ENCODE data around the gene PLIN3. TPM values are rescaled to one million over a fixed set of nuclear protein-coding genes. Genes with fewer than 3 reads are reported as not detected.
"Not testable (repeated sequence)": the region's sequence is repeated elsewhere in the genome, so short reads cannot be mapped to it uniquely, and the experiment has no call there.

The PLIN3 gene
- total RNA-seq, 1 donor from 2014 or later = 6.8 TPM

DNA sequence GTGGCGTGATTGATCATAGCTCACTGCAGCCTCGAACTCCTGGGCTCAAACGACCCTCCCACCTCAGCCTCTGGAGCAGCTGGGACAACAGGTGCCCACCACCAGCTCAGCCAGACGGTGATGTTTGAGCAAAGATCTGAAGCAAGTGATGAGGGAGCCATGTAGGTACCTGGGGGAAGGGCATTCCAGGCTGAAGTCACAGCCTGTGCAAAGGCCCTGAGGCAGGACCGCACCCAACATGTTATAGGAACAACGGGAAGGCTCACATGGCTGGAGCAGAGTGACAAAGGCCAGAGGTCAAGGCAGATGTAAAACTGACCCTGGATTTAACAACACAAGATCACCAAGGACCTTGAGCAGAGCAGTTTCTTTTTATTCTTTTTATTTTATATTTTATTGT, 61.1 kb downstream of the PLIN3 start:
- no peak overlapping the region for H3K4me3 Mint-ChIP-seq (ENCODE audit: unreplicated experiment)
- no peaks in the 10 kb centered on the region for H3K27me3 Mint-ChIP-seq (ENCODE audit: unreplicated experiment)
- peaks cover 1% of the 10 kb centered on the region for H3K9me3 Mint-ChIP-seq (ENCODE audit: unreplicated experiment)
- H3K27ac Mint-ChIP-seq (ENCODE audit: unreplicated experiment) = no peak overlapping the region
- no peaks in the 10 kb centered on the region for H3K4me1 Mint-ChIP-seq (ENCODE audit: low read depth, unreplicated experiment)
- no peaks in the 10 kb centered on the region for H3K36me3 Mint-ChIP-seq (ENCODE audit: unreplicated experiment)
- DNase-seq = no peak
- TF ChIP-seq, protein P1, sequence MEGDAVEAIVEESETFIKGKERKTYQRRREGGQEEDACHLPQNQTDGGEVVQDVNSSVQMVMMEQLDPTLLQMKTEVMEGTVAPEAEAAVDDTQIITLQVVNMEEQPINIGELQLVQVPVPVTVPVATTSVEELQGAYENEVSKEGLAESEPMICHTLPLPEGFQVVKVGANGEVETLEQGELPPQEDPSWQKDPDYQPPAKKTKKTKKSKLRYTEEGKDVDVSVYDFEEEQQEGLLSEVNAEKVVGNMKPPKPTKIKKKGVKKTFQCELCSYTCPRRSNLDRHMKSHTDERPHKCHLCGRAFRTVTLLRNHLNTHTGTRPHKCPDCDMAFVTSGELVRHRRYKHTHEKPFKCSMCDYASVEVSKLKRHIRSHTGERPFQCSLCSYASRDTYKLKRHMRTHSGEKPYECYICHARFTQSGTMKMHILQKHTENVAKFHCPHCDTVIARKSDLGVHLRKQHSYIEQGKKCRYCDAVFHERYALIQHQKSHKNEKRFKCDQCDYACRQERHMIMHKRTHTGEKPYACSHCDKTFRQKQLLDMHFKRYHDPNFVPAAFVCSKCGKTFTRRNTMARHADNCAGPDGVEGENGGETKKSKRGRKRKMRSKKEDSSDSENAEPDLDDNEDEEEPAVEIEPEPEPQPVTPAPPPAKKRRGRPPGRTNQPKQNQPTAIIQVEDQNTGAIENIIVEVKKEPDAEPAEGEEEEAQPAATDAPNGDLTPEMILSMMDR (IDR thresholded peaks at IDR 0.05; ENCODE audit: partially characterized antibody, unreplicated experiment) = no peak

DNA sequence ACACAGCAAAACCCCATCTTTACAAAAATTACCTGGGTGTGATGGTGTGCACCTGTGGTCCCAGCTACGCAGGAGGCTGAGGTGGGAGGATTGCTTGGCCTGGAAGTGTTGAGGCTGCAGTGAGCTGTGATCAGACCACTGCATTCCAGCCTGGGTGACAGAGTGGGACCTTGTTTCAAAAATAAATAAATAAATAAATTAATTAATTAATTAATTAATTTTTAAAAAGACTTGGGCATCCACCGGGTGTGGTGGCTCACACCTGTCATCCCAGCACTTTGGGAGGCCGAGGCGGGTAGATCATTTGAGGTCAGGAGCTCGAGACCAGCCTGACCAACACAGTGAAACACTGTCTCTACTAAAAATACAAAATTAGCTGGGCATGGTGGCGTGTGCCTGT, 62.3 kb downstream of the PLIN3 start:
- not testable (repeated sequence) for H3K4me3 Mint-ChIP-seq (ENCODE audit: unreplicated experiment); H3K9me3 Mint-ChIP-seq (ENCODE audit: unreplicated experiment); H3K36me3 Mint-ChIP-seq (ENCODE audit: unreplicated experiment); H3K4me1 Mint-ChIP-seq (ENCODE audit: low read depth, unreplicated experiment); H3K27ac Mint-ChIP-seq (ENCODE audit: unreplicated experiment); DNase-seq; H3K27me3 Mint-ChIP-seq (ENCODE audit: unreplicated experiment)

DNA sequence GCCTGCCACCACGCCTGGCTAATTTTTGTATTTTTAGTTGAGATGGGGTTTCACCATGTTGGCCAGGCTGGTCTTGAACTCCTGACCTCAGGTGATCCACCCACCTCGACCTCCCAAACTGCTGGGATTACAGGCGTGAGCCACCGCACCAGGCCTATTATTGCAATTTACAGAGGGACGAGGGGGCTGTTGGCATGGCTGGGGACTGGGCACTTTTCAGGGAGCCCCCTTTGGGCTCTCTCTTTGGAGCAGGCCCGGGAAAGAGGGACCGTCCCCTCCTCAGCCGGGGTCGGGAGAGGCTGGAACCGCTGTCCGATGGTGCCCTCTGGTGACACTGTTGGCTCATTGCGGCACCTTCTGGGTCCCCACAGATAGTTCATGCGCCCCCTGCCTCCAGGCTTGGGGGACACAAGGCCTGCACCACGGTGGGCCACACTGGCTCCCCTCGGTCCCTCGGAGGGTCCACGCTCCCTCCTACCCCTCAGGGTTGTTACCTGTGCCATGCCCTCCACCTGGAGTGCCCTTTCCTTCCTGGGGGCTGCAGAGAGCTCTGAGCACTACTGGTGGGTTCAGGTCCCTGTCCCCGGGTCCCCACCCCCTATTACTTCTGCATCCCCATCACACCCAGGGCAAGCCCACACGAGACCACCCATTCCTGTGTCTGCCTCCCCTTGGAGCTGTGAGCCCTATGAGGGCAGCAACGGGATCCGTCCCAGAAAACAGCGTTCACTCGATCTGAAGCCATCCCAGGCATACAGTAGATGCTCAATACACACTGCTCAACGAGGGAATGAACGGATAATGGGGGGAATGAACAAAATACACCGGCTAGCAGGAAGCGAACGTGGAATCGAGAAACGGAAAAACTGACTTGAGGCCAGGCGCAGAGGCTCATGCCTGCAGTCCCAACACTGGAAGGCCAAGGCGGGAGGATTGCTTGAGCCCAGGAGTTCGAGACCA, 63.5 kb downstream of the PLIN3 start:
- H3K27me3 Mint-ChIP-seq (ENCODE audit: unreplicated experiment) = no peaks in the 10 kb centered on the region
- TF ChIP-seq, protein P1 (IDR thresholded peaks at IDR 0.05; ENCODE audit: partially characterized antibody, unreplicated experiment) = peak; percentile 72
- H3K4me1 Mint-ChIP-seq (ENCODE audit: low read depth, unreplicated experiment) = no peaks in the 10 kb centered on the region
- H3K9me3 Mint-ChIP-seq (ENCODE audit: unreplicated experiment) = no peaks in the 10 kb centered on the region
- peak; percentile 85 for DNase-seq
- no peak overlapping the region for H3K27ac Mint-ChIP-seq (ENCODE audit: unreplicated experiment)
- H3K36me3 Mint-ChIP-seq (ENCODE audit: unreplicated experiment) = no peaks in the 10 kb centered on the region
- no peak overlapping the region for H3K4me3 Mint-ChIP-seq (ENCODE audit: unreplicated experiment)

DNA sequence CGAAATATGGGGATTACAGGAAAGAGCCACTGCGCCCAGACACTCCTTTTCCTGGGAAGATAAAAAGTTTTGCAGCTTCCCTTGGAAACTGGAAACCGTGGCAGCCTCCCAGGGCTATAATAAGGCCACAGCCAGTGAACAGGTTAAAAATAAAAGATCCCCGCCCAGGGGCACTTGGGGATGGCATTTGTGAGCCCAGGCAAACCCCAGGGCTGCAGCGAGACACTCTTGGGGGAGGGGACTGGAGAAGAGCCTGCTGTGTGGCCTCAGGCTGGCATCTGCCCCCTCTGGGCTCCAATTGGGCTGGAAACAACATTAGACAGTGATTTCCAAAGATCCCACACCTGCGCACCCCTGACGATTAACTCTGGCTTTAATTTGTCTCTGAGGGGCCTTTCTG, 64.8 kb downstream of the PLIN3 start:
- DNase-seq = no peak
- H3K36me3 Mint-ChIP-seq (ENCODE audit: unreplicated experiment) = no peaks in the 10 kb centered on the region
- TF ChIP-seq, protein P1 (IDR thresholded peaks at IDR 0.05; ENCODE audit: partially characterized antibody, unreplicated experiment) = no peak
- H3K9me3 Mint-ChIP-seq (ENCODE audit: unreplicated experiment) = no peaks in the 10 kb centered on the region
- H3K4me1 Mint-ChIP-seq (ENCODE audit: low read depth, unreplicated experiment) = no peaks in the 10 kb centered on the region
- no peak overlapping the region for H3K27ac Mint-ChIP-seq (ENCODE audit: unreplicated experiment)
- H3K4me3 Mint-ChIP-seq (ENCODE audit: unreplicated experiment) = no peak overlapping the region
- H3K27me3 Mint-ChIP-seq (ENCODE audit: unreplicated experiment) = peaks cover 3% of the 10 kb centered on the region

DNA sequence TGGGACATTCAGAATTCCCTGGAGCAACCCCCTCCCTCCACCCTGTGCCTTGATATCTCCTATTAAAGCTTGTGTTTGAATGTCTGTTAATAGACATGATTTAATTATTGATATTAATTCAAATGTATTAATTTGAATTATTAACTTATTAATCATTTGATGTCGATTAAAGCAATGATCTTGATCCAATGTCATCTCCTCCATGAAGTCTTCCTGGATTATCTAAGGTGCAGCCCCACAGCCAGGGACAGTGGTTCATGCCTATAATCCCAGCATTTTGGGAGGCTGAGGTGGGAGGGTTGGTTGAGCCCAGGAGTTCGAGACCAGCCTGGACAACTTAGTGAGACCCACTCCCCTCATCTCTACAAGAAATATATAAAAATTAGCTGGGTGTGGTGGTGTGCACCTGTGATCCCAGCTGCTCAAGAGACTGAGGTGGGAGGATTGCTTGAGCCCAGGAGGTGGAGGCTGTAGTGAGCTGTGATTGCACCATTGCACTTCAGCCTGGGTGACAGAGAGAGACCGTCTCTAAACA, 66.3 kb downstream of the PLIN3 start:
- DNase-seq = no peak
- Mint-ChIP-seq H3K27ac (ENCODE audit: unreplicated experiment) (no peak overlapping the region), H3K27me3 (ENCODE audit: unreplicated experiment) (peaks cover 3% of the 10 kb centered on the region), H3K4me3 (ENCODE audit: unreplicated experiment) (no peak overlapping the region), H3K9me3 (ENCODE audit: unreplicated experiment) (peaks cover 2% of the 10 kb centered on the region), H3K36me3 (ENCODE audit: unreplicated experiment) (no peaks in the 10 kb centered on the region), H3K4me1 (ENCODE audit: low read depth, unreplicated experiment) (no peaks in the 10 kb centered on the region)
- TF ChIP-seq, protein P1 (IDR thresholded peaks at IDR 0.05; ENCODE audit: partially characterized antibody, unreplicated experiment) = no peak

All from glutamatergic neuron (in vitro differentiated cells).